OCI-LY7 (cell line): ENCODE measurements around the gene TSHZ2. TPM values are rescaled to one million over a fixed set of nuclear protein-coding genes. Genes with fewer than 3 reads are reported as not detected.

Experiments used
- BruUV-seq: library from RNA; stranded (reverse); fragments of 400-500 nt; replicated peaks from 2 replicates; lab custom pipeline; 2021; lab: Mats Ljungman, UMichigan
- CTCF ChIA-PET: fragments of 300-600 bp; sonication (Branson Sonifier 250); formaldehyde crosslinking; loops from one replicate; lab custom pipeline; 2022; ENCODE audit warnings: antibody characterized with exemption; ENCODE audit not compliant: unreplicated experiment; lab: Charles Lee
- POLR2A ChIA-PET: fragments of 300-600 bp; sonication (Branson Sonifier 250); formaldehyde crosslinking; loops from one replicate; lab custom pipeline; 2022; ENCODE audit warnings: antibody characterized with exemption; lab: Charles Lee
- DNase-seq: peaks from one replicate; pipeline ENCODE4 v3.0.0-alpha.2; 2015; ENCODE audit warnings: low spot score
- H2AFZ ChIP-seq: fragments of 200-600 bp; sonication (generic), shearing (Covaris generic); 2 replicates; pipeline ENCODE4 v1.6.1; 2014; ENCODE audit warnings: mild to moderate bottlenecking, antibody characterized with exemption, low read length, moderate library complexity
- H3K27ac ChIP-seq: fragments of 200-600 bp; sonication (generic); 2 replicates; pipeline ENCODE4 v1.5.1; 2014; ENCODE audit warnings: mixed run types, low read depth, mild to moderate bottlenecking, moderate library complexity, low read length, inconsistent platforms; ENCODE audit not compliant: poor library complexity, severe bottlenecking
- H3K36me3 ChIP-seq: fragments of 200-600 bp; sonication (generic); 2 replicates; pipeline ENCODE4 v1.6.1; 2014; ENCODE audit warnings: mild to moderate bottlenecking, antibody characterized with exemption, low read length, moderate library complexity, mixed read lengths; ENCODE audit not compliant: insufficient read depth
- H3K4me1 ChIP-seq: fragments of 200-600 bp; sonication (generic); 2 replicates; pipeline ENCODE4 v1.5.1; 2014; ENCODE audit warnings: mild to moderate bottlenecking, low read length; ENCODE audit not compliant: insufficient read depth, poor library complexity, severe bottlenecking
- H3K4me2 ChIP-seq: fragments of 200-600 bp; sonication (generic); 2 replicates; pipeline ENCODE4 v1.6.1; 2014; ENCODE audit warnings: mild to moderate bottlenecking, low read length
- H3K4me3 ChIP-seq: fragments of 200-600 bp; sonication (generic); 2 replicates; pipeline ENCODE4 v1.5.1; 2014; ENCODE audit warnings: mild to moderate bottlenecking, low read depth, low read length; ENCODE audit not compliant: poor library complexity, severe bottlenecking
- H3K79me2 ChIP-seq: fragments of 200-600 bp; sonication (generic); 2 replicates; pipeline ENCODE4 v1.6.1; 2016; ENCODE audit warnings: low read depth, mild to moderate bottlenecking, low read length, moderate library complexity, mixed read lengths; ENCODE audit not compliant: insufficient read depth
- H3K9me2 ChIP-seq: fragments of 200-600 bp; sonication (generic); 2 replicates; pipeline ENCODE4 v1.6.1; 2016; ENCODE audit warnings: mild to moderate bottlenecking, low read length, mixed read lengths; ENCODE audit not compliant: insufficient read depth
- H3K9me3 ChIP-seq: fragments of 200-600 bp; sonication (generic); 2 replicates; pipeline ENCODE4 v1.6.1; 2014; ENCODE audit warnings: mild to moderate bottlenecking, mixed run types, low read length, mixed read lengths
- H4K20me1 ChIP-seq: fragments of 200-600 bp; sonication (generic); 2 replicates; pipeline ENCODE4 v1.6.1; 2014; ENCODE audit warnings: mild to moderate bottlenecking, antibody characterized with exemption, low read length, moderate library complexity, mixed read lengths; ENCODE audit not compliant: insufficient read depth
- EZH2phosphoT487 ChIP-seq: fragments of 200-600 bp; sonication (generic); IDR thresholded peaks from 2 replicates; pipeline ENCODE4 v1.6.1; 2018; ENCODE audit warnings: low read depth, borderline replicate concordance, mild to moderate bottlenecking, mixed run types, antibody characterized with exemption, low read length, moderate library complexity, mixed read lengths
- intact Hi-C: fragments of 100-400 bp; cut with micrococcal nuclease; formaldehyde crosslinking; loops from one replicate; pipeline ENCODE4 v1.10.0; 2022; ENCODE audit not compliant: unreplicated experiment
- total RNA-seq, 2 experiments: library from RNA; depleted of rRNA in 1 of 2; stranded (reverse); fragments of >200 nt in 1 of 2; shearing (Covaris generic) in 1 of 2; gene quantifications; 2 replicates each; pipeline ENCODE4 v1.2.3, GENCODE V29; 2014 to 2022
- TF ChIP-seq, protein P1 (sequence below): fragments of 200-600 bp; sonication (generic); conservative IDR thresholded peaks from 2 replicates; pipeline ENCODE4 v1.5.1; 2014; ENCODE audit warnings: mild to moderate bottlenecking, antibody characterized with exemption, low read length, moderate library complexity, mixed read lengths

TSHZ2 gene
- total RNA-seq, 2 experiments from 2014 or later, result not detected

GRCh38 chr20:53141201-53142050, 169.3 kb downstream of the TSHZ2 start:
- no peak for DNase-seq
- Histone ChIP-seq H3K4me1 (peaks cover 29% of the 10 kb centered on the region), H3K4me2 (no peak overlapping the region), H3K9me3 (peaks cover 10% of the 10 kb centered on the region), H2AFZ (peak overlapping the region; percentile 81; the same call in 1 of the 2 replicates), H3K4me3 (no peak overlapping the region), H4K20me1 (no peaks in the 10 kb centered on the region), H3K27ac (no peak overlapping the region), H3K36me3 (no peaks in the 10 kb centered on the region), H3K79me2 (no peaks in the 10 kb centered on the region), H3K9me2 (no peaks in the 10 kb centered on the region)
- BruUV-seq, result no TSS peak
- TF ChIP-seq, protein P1, sequence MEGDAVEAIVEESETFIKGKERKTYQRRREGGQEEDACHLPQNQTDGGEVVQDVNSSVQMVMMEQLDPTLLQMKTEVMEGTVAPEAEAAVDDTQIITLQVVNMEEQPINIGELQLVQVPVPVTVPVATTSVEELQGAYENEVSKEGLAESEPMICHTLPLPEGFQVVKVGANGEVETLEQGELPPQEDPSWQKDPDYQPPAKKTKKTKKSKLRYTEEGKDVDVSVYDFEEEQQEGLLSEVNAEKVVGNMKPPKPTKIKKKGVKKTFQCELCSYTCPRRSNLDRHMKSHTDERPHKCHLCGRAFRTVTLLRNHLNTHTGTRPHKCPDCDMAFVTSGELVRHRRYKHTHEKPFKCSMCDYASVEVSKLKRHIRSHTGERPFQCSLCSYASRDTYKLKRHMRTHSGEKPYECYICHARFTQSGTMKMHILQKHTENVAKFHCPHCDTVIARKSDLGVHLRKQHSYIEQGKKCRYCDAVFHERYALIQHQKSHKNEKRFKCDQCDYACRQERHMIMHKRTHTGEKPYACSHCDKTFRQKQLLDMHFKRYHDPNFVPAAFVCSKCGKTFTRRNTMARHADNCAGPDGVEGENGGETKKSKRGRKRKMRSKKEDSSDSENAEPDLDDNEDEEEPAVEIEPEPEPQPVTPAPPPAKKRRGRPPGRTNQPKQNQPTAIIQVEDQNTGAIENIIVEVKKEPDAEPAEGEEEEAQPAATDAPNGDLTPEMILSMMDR, result no peak
- no peak for TF ChIP-seq EZH2phosphoT487
- POLR2A ChIA-PET, result interaction anchor here (0.6 to 4.3 kb wide), 3 partner anchors 9 to 140 kb away, joined by 3 to 20 read pairs (median 4); no protein-coding TSS in a partner anchor
- CTCF ChIA-PET, result interaction anchor here (1.0 kb wide), 2 partner anchors 8 to 16 kb away, joined by 3 to 4 read pairs; no protein-coding TSS in a partner anchor
- intact Hi-C loops, result no loop called here

GRCh38 chr20:53142225-53143127, 170.3 kb downstream of the TSHZ2 start:
- no peak overlapping the region for H3K27ac ChIP-seq
- peaks cover 10% of the 10 kb centered on the region for H3K9me3 ChIP-seq
- peaks cover 33% of the 10 kb centered on the region for H3K4me1 ChIP-seq
- peak; percentile 54 for DNase-seq
- TF ChIP-seq, protein P1, result no peak
- TF ChIP-seq EZH2phosphoT487, result no peak
- no peaks in the 10 kb centered on the region for H3K79me2 ChIP-seq
- ChIA-PET POLR2A (interaction anchor here (0.5 to 1.8 kb wide), 5 partner anchors 12 to 196 kb away, joined by 3 to 4 read pairs (median 3); no protein-coding TSS in a partner anchor), CTCF (no interaction called here)
- BruUV-seq, result no TSS peak
- intact Hi-C loops, result no loop called here
- H3K4me2 ChIP-seq, result no peak overlapping the region
- H3K36me3 ChIP-seq, result no peaks in the 10 kb centered on the region
- H4K20me1 ChIP-seq, result no peaks in the 10 kb centered on the region
- no peaks in the 10 kb centered on the region for H3K9me2 ChIP-seq
- no peak overlapping the region for H3K4me3 ChIP-seq
- peak overlapping the region; percentile 81 for H2AFZ ChIP-seq
